ENCODE measurements around the gene GADL1.

Gene GADL1

DNA sequence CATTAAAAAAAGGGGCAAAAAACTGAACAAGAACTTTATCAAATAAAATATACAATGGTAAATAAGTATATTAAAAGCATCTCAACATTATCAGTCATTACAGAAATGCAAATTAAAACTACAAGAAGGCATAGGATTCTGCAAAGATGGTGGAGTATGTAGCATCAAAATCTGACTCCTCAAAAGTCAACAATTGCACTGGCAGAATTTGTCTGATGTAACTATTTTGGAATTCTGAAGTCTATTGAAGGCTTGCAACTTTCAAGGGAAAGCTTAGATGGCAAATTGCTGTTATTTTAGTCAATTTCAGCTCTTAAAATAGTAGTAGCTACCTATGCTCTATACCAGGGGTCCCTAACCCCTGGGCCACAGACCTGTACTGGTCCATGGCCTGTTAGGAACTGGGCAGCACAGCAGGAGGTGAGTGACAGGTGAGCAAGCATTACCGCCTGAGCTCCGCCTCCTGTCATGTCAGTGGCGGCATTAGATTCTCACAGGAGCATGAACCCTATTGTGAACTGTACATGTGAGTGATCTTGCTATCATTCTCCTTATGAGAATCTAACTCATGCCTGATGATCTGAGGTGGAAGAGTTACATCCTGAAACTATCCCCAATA, 180.5 kb downstream of the GADL1 start:
- DNase-seq: no peak

DNA sequence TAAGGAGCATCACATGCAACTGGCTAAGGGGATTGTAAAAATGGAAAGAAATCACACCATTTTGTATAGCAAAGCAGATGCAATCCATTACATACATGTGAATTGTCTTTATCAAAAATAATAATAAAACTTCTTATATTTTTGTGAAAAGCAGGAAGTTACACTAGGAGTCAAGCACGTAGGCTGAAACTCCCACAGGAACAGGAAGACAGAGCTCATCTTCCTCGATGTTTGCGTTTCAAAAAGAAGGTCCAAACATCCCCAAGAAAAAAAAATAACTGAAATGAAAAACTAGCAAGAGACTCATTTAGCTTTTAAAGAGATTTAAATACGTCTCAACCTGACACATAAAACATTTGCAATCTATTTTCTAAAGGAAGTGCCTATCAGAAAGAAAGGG, 181.5 kb downstream of the GADL1 start:
- DNase-seq: no peak

DNA sequence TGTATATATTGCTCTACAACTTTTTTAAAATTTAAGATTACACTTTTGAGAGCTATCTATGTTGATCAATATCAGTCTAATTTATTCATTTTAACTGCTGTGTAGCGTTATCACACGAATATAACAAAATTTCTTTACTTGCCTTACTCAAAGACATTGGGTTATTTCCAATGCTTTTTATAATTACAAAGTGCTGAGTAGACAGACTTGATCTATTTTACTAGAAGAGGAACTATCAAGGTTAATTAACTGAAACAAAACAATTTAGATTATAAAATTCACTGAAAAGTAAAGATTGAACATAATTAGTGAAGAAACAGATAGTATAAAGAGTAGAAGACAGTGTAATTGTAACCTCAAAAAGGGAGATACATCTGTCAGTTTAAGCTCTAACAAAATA, 182.6 kb downstream of the GADL1 start:
- no peak for DNase-seq

DNA sequence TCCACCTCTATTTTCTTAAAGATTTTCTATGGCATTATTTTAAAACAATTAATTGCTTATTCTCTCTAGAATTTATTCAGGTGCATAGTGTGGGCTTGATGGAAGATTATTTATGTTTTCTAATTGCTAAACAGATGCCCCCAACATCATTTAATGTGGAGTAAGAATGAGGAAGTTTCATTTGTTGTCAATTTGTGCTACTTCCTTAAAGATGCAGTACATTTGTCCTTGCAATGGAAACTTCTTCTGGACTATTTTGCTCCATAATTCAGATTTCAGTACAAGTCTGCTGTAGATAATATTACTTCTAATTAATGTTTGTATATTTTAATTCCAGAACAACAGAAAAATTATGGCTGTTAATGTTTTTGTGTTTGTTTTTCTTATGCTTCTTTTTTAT, 183.3 kb downstream of the GADL1 start:
- DNase-seq: no peak

DNA sequence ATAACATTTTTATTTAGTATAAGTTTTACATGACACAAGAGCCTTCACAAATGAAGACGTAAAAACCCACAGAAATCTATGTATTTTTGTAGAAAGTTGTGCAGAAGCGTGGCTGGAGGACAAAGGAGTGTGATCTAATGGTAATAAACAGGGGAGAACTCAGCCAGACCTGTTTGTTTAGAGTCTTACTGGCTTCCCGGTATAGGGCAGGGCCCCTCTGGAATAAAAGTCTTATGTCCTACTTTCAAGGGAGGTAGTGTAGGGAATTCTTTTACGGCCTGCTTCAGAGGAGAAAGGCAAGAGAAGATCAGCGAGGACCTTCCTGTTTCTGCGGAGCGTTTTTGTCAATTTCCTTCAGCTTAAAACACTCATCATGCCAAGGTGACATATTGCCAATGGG, 184.4 kb downstream of the GADL1 start:
- DNase-seq: no peak

DNA sequence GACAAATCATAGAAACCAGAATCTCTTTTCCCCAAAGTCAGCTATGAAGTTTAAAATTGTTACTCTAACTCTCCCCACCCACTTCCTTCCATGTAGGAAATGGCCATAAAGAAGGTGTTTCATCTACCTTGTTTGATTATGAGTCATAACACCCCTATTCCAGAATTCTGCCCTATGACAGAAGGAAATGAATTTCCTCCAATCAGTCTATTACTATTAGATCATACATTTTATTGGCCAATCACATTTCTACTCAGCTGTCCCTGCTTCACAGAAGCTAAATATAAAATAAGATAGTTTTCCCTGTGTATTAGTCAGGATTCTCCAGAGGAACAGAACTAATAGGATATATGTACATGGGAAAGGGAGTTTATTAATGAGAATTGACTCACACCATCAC, 186.0 kb downstream of the GADL1 start:
- DNase-seq: no peak

DNA sequence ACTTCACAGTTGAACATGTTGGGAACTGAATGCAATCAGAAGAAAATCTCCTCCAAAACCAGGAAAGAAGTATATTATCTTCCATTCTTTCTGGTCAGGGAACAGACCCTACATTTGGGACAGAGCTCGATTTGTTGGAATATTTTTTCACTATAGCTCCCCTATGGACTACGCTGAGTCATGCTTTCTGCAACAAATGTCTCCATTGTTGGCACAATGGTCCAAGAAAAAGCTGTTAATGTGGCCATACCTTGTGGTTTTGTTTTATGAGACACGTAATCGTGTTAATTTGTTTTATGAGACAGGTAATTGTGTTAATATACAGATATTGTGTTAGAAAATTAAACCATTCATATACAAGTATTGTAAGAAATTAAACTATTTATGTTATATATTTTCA, 186.6 kb downstream of the GADL1 start:
- no peak for DNase-seq

DNA sequence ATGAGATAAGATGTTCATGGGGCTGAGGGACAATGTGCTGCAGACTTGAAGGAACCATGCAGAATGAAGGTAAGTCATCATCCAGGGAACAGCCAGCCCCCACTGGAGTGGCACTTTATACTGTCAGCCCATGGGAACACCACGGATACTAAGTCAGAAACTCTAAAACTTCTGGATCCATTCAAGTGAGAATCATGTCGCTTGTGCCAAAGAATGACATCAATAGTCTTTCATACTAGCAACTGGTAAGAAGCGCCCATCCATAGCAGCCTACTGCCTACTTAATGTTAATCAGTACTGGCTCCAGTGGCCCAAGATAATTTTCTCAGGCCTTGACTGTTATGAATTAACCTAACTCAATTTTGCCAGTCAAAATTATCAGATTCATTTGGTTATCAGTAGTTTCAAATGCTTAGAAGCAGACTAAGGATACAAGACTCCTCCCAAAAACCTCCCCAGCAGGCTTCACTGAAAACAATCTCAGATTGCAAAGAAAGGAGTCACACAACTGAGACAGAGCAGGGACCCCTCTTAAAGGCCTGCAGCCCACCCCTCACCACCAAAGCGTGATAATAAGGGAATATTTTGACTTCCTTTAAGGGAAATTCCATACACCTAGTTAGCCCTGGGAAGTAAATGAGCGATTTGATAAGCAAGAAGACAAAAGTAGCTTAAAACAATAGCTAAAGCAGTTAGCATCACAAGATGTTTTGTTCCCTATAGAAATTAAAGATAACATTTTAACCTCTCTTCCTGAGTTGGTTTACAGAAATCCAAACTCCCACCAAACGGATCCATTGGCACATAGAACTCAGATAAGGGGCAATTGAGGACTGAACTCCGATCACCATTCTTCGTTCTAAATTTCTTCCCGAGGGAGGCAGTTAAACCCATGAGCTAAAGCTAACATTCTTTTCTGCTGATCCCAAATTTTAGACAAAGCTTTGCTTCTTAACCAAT, 189.2 kb downstream of the GADL1 start:
- DNase-seq: no peak

DNA sequence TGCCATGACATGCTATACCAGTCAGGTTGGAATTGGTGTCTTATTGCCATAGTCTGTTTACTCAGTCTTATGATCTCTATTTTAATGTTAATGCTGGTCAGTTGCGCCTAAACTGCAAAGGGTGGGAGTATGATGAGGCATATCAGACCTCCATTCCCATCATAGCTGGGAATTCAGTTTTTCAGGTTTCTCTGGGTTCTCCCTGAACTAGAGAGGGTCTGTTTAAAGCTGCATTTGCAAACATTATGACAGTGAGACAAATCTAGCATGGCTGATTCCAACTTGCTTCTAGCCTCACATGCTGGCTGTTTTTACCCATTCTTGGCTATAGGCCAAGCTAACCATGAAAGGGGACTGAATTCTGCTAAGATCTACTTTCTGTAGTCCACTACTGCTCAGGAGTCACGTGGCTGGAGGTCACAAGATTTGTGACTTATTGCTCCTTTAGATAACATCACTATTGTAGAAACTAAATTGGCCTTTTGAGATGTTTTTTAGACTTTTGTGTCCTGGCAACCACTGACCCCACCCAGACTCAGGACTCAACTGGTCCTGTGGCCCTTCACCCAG, 191.5 kb downstream of the GADL1 start:
- DNase-seq: no peak

DNA sequence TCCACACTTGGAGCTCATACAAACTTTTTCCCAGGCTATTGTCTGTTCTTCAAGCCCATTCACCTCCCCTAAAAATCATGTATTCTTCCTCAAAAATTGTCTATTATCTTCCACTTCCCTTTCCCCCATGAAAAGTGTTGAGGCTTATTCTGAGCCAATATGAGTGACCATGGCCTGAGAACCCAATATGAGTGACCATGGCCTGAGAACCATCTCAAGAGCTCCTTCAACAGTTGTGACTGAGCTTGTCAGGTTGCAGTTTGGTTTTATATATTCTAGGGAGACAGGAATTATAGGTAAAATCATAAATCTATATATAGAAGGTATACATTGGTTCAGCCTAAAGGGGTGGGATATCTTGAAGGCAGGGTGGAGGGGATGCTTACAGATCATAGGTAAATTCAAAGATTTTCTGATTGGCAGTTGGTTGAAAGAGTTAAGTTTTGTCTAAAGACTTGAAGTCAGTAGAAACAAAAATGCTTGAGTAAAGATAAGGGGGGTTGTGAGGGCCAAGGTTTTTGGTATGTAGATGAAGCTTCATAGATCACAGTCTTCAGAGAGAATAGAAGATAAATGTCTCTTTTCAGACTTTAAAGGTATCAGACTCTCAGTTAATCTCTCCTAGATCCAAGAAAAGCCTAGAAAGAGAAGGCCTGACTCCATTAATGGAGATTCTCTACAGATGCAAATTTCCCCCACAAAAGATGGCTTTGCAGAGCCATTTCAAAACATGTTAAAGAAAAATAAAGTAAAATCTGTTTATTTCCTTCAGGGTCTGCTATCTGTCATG, 192.2 kb downstream of the GADL1 start:
- no peak for DNase-seq

DNA sequence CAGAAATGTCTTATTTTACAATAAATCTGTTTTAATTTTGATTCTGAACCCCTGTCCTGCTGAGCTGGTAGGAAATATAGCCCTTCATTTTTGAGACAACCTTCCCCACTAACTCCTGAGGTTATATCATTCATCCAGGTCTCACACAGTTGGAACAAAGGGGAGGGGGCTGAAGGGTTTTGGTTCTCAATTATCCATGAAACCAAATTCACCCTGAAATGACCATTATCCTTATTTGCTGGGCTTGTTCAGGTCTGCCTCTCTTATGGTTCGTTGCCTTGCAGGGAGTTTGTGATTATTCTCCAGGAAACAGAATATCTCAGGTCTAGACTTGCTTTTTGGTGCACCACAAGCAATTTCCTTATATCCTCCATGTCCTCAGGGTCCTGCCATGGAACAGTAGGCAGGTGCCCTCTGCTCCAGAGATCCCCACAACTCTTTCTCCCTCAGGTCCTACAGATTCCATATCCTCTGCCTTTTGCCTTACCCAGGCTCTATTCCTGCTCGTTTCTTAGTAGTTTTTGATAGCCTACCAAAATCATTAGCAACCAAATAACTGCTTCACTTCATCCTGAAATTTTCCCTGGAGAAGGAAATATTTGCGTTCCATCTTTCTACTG, 193.6 kb downstream of the GADL1 start:
- no peak for DNase-seq

DNA sequence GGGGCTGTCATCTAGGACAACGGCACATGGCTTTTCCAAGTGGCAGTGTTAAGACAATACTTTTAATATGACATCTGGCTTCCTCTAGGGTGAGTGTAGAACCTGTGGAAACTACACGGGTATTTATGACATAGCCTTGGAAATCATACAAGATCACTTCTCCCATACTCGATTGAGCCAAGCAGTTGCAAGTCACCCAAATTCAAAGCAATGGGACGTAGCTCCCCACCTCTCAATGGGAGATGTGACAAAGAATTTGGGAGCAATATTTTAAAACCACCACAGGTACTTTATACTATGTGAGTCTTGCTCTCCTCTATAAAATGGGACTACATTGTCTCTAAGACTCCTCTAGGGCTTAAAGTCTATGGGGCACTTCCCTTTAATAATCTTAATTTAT, 194.5 kb downstream of the GADL1 start:
- DNase-seq: no peak

DNA sequence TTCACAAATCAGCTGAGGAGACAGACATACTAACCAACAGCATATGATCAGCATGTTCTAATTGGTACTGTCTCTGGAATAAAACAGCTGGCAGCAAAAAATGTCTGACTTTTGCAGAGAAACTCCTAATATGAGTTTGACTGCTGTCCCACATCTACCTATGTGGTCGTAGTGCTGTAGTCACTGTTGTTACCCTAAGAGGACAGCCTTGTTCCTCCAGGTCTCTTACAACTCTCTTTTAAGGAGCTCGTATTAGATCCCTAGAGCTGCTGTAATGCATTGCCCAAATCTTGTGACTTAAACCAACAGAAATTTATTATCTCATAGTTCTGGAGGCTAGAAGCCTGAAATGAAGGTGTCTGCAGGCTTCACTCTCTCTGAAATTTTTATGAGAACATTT, 195.9 kb downstream of the GADL1 start:
- DNase-seq: no peak

DNA sequence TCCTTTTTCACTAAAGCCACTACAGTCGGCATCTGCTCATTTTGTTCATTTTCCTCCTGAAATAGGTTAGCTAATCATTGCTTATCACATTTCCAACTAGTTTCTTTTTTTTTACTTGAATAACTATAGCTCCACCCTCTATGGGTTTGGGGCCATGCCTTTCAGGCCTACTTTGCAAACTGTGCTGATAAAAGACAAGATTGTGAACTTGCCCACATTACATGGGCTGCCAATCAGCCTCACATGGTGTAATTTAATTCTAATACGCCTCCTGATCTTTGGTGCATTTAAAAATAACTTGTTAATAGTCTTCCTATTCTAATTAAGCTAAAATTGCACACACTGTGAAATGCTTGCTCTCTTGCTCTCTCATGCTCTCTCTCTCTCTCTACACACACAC, 197.6 kb downstream of the GADL1 start:
- no peak for DNase-seq

DNA sequence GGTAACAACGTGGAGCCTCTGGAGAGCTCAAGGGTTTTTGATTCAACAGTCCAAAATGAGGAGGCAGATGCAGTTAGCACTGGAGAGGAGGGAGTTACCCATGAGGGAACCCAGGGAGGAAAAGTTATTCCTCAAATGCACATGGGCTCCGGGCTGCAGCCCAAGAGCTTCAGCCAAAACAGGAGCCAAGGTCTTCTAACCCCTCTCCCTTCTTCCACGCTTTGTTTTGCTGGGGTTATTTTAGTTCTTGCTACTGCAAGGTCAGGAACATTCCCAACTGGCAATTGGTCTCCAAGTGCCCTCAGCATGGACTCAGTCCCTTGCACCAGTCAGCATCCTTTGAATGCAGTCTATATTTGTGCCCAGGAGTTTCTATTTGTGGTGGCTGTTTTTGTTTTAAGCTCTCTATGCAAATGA, 198.1 kb downstream of the GADL1 start:
- no peak for DNase-seq

DNA sequence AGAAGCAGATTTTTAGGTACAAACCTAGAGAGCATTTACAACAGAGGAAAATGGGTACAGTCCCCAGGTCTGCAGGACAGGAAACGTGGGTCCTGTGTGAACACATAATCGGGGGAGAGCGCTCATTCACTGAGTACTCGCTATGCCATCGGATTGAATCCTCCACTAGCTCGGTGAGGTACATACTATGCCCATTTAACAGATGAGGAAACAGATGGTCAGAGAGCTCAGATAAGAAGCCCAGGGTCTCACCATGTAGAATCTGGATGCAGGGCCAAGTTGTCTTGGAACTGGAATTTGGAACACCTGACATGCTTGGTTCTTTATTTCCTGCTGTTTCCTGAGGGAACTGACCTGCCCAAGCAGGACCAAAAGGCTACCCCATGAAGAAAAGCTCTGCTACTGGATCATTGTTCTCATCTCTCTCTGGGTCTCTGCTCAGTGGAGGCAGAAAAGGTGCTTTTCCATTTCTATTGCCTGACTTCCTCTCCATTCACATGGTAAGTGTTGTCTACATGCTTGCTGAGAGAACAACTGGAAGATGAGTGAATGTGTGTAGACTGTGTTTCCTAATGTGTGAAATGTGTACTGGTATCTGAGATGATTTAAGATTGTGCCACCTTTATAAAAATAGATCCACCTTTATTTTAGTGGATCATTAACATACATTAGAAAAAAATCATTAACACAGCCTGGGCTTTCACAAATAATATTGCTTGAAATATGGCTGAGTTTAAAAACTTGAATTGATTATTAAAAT, 199.0 kb downstream of the GADL1 start:
- DNase-seq: no peak

DNA sequence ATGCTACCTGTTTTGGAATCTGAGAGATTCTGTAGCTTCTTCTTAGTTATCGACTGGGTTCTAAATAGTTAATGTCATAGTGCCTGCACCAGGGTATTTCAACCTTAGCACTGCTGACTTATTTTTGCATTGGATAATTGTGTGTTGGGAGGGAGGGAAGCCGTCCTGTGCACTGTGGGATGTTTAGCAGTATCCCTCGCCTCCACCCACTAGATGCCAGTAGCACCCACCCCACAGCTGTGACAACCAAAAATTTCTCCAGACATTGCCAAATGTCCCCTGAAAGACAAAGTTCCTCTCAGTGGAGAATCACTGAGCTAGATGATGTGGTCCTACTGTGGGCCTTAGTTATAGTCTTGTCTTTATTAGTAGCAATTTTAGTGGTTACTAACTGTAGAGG, 199.8 kb downstream of the GADL1 start:
- DNase-seq: no peak

DNA sequence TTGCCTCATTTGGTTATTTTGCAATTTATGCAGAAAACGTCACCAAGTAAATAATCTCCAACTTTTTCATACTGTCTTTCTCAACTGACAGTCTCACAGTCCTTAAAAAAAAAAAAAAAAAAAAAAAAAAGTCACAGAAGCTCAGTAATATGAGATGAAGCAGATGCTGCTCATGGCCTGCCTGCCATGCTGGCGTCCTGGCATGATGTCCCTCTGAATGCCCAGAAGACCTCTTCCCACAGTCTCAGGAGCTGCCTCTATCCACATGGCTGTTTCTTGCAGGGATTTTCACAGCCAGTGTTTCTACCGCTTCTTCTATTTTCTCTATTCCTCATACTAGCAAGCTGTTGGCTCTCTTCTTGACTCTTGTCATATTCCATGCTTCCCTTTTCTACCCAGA, 200.3 kb downstream of the GADL1 start:
- no peak for DNase-seq

DNA sequence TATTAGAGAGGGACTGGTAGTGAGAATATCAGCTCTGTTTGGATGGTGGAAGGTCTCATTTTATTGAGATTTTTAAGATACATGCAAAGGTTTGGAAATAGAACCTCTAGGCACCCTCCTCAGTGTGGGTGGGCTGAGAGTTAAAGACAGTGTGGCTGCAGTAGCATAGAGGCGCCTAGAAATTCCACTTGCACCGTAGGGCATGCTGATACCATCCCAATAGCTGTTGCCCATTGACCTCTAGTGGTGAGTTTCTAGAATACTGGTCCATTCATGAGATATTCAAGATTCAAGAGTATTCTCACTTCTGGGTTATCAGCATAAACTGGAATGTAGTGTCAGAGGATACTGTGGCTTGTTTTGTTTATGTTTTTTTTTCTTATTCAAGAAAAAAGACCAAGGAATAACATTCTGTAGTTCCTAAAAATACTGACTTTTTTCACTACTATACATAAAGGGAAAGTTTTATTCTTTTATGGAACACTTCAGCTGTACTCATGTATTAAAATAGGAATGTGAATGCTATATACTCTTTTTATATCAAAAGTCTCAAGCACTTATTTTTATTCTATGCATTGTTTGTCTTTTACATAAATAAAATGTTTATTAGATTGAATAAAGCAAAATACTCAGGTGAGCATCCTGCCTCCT, 200.9 kb downstream of the GADL1 start:
- no peak for DNase-seq

DNA sequence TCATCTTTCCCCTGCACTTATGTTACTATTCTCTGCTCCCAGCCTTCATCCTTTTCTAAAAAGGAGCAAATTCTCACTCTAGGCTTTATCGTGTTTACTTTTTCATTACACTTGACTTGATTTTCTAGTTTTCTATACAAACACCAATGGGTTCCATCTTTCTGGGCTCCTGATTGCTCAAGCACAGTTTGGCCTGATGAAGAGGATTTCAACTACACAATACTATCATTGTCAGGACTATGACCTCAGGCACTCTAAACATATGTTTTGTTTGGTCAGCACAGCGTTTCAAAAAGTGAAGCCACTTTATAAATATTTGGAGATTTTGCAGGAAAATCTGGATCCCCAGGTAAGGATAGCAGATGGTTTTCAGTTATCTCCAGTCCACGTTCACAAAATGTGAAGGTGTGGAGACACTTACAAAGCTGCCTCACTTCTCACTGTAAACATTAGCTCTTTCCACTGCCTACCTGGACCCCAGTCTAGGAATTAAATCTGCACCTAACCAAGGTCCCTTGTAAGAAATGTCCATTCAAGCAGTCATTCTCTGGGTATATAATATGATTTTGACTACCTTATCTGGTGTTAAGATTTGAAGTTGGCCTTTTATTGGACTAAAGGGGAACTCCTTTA, 201.8 kb downstream of the GADL1 start:
- DNase-seq: no peak

DNA sequence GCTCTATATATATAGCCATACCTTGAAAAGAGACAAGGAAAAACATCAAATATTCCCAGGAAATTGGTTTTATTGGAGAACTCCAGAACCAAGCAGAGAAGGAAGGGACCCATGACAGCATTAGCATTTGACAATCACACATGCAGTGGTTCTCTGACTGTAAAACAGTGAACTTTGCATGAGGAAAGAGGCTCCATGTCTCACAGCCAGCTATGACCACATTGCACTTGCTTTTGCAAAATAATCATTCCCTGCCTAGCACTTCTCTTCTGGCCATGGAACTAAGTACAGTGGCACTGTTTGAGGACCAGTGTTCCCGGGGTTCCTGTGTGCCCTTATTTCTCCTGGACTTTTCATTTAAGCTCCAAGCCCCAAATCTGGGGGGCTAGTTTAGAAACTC, 202.5 kb downstream of the GADL1 start:
- no peak for DNase-seq

All from NCI-H187 (cell line).